ENCODE measurements around the gene ANKRD33B. TPM values are rescaled to one million over a fixed set of nuclear protein-coding genes. Genes with fewer than 3 reads are reported as not detected.

Gene ANKRD33B
- total and polyA plus RNA-seq, 9 of the 15 experiments (the other 6 are each of a cell fraction or from before 2014, with no cell fraction given), result 0.10 to 1.7 (median 0.40) TPM

- TF ChIP-seq BCLAF1 (IDR thresholded peaks at IDR 0.05; ENCODE audit: borderline replicate concordance in 1 of 2, control insufficient read depth in 1 of 2, low read depth in 2 of 2, low read length in 1 of 2) (no peak), KDM4B (IDR thresholded peaks at IDR 0.05; ENCODE audit: borderline replicate concordance in 2 of 2, low read depth in 1 of 2) (peak in 1 of 2 experiments; percentile 21; a peak in 1 of 4 replicates), STAG1 (CRISPR knock-in tag; IDR thresholded peaks at IDR 0.05; ENCODE audit: borderline replicate concordance) (no peak), FUS (optimal IDR thresholded peaks at IDR 0.05; ENCODE audit: low read depth, low read length) (no peak), RERE (CRISPR knock-in tag; IDR thresholded peaks at IDR 0.05; ENCODE audit: borderline replicate concordance) (no peak), CAMTA2 (CRISPR knock-in tag; conservative IDR thresholded peaks at IDR 0.05) (no peak), MAZ (CRISPR knock-in tag; conservative IDR thresholded peaks at IDR 0.05 in 1 of 2, IDR thresholded peaks at IDR 0.05 in 1 of 2) (peak in 1 of 2 experiments; percentile 41; a peak in 1 of 4 replicates), C11orf30 (IDR thresholded peaks at IDR 0.05; ENCODE audit: low read depth) (no peak), RCOR1 (IDR thresholded peaks at IDR 0.05; ENCODE audit: borderline replicate concordance in 1 of 2, low read depth in 2 of 2, low read length in 2 of 2) (peak; percentile 68 to 96; a peak in 3 of 4 replicates), ZNF644 (tag; IDR thresholded peaks at IDR 0.05; ENCODE audit: low read depth) (0 out of 2 replicates have a peak, but pooled peaks have one; percentile 53), ZFPM2 (CRISPR knock-in tag; IDR thresholded peaks at IDR 0.05) (no peak), ZNF778 (CRISPR knock-in tag; IDR thresholded peaks at IDR 0.05) (no peak)
- TF ChIP-seq, protein P1, sequence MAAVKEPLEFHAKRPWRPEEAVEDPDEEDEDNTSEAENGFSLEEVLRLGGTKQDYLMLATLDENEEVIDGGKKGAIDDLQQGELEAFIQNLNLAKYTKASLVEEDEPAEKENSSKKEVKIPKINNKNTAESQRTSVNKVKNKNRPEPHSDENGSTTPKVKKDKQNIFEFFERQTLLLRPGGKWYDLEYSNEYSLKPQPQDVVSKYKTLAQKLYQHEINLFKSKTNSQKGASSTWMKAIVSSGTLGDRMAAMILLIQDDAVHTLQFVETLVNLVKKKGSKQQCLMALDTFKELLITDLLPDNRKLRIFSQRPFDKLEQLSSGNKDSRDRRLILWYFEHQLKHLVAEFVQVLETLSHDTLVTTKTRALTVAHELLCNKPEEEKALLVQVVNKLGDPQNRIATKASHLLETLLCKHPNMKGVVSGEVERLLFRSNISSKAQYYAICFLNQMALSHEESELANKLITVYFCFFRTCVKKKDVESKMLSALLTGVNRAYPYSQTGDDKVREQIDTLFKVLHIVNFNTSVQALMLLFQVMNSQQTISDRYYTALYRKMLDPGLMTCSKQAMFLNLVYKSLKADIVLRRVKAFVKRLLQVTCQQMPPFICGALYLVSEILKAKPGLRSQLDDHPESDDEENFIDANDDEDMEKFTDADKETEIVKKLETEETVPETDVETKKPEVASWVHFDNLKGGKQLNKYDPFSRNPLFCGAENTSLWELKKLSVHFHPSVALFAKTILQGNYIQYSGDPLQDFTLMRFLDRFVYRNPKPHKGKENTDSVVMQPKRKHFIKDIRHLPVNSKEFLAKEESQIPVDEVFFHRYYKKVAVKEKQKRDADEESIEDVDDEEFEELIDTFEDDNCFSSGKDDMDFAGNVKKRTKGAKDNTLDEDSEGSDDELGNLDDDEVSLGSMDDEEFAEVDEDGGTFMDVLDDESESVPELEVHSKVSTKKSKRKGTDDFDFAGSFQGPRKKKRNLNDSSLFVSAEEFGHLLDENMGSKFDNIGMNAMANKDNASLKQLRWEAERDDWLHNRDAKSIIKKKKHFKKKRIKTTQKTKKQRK (IDR thresholded peaks at IDR 0.05; ENCODE audit: borderline replicate concordance, low read depth, low read length), result no peak
Observed at GRCh38 chr5:10602031-10602806, 38.3 kb downstream of the ANKRD33B start (continued).

All from K562 (cell line).